HUES64 (cell line): ENCODE measurements around the gene BEST1.
"Not testable (repeated sequence)": the region's sequence is repeated elsewhere in the genome, so short reads cannot be mapped to it uniquely, and the experiment has no call there.

ENCODE experiments used
- H3K27ac ChIP-seq: 2 replicates; pipeline ENCODE4 v1.7.0; 2013; ENCODE audit warnings: low read depth, low read length, inconsistent platforms
- H3K27me3 ChIP-seq: 2 replicates; pipeline ENCODE4 v1.6.1; 2013; ENCODE audit warnings: mild to moderate bottlenecking, low read length; ENCODE audit not compliant: insufficient read depth
- H3K36me3 ChIP-seq: 2 replicates; pipeline ENCODE4 v1.6.1; 2013; ENCODE audit warnings: mild to moderate bottlenecking, low read length; ENCODE audit not compliant: insufficient read depth
- H3K4me1 ChIP-seq: 2 replicates; pipeline ENCODE4 v1.6.1; 2013; ENCODE audit warnings: mild to moderate bottlenecking, low read length, moderate library complexity; ENCODE audit not compliant: insufficient read depth
- H3K4me3 ChIP-seq: 2 replicates; pipeline ENCODE4 v1.5.1; 2013; ENCODE audit warnings: mild to moderate bottlenecking, low read length, moderate library complexity
- H3K9ac ChIP-seq: 2 replicates; pipeline ENCODE4 v1.6.1; 2013; ENCODE audit warnings: mild to moderate bottlenecking, low read depth, low read length
- H3K9me3 ChIP-seq: 2 replicates; pipeline ENCODE4 v1.6.1; 2013; ENCODE audit warnings: low read depth, low read length; ENCODE audit not compliant: insufficient read depth
- WGBS: fragments of 150-250, 120-280 bp; methylation state at CpG from one replicate; pipeline ENCODE4 v1.1.7; 2013; ENCODE audit warnings: missing lambda C conversion rate; 5-methylcytosine and 5-hydroxymethylcytosine counted together

Gene BEST1

GRCh38 chr11:61951484-61952135, 1.5 kb downstream of the BEST1 start:
- Histone ChIP-seq H3K36me3 (no peaks in the 10 kb centered on the region), H3K27ac (no peak overlapping the region), H3K27me3 (peaks cover 30% of the 10 kb centered on the region), H3K4me1 (peaks cover 7% of the 10 kb centered on the region), H3K4me3 (no peak overlapping the region), H3K9ac (no peak overlapping the region), H3K9me3 (no peaks in the 10 kb centered on the region)
- WGBS: 94% methylated on average over 11 of the region's 11 CpGs

DNA sequence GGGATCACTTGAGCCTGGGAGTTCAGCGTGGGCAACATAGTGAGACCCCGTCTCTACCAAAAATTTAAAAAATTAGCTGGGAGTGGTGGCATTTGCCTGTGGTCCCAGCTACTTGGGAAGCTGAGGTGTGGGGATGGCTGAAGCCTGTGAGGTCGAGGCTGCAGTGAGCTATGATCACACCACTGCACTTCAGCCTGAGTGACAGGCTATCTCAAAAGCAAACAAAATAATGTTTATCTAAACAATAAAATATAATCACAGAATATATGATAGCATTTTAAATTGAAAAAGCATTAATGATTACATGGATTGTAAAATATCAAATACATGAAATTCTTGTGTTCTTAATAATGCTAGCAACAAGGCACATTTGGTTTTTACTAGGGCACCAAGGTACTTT, 2.7 kb downstream of the BEST1 start:
- H3K27ac ChIP-seq: no peak overlapping the region
- no peak overlapping the region for H3K9ac ChIP-seq
- H3K4me3 ChIP-seq: no peak overlapping the region
- peaks cover 32% of the 10 kb centered on the region for H3K27me3 ChIP-seq
- 92% methylated on average over 3 of the region's 3 CpGs for WGBS
- no peaks in the 10 kb centered on the region for H3K36me3 ChIP-seq
- no peaks in the 10 kb centered on the region for H3K9me3 ChIP-seq
- peaks cover 7% of the 10 kb centered on the region for H3K4me1 ChIP-seq

GRCh38 chr11:61953632-61954031, 3.5 kb downstream of the BEST1 start:
- H3K27me3 ChIP-seq: peaks cover 32% of the 10 kb centered on the region
- not testable (repeated sequence) for H3K4me3 ChIP-seq, H3K27ac ChIP-seq, H3K9ac ChIP-seq, H3K9me3 ChIP-seq, H3K36me3 ChIP-seq, H3K4me1 ChIP-seq
- WGBS: 92% methylated on average over 5 of the region's 5 CpGs

- Histone ChIP-seq H3K4me3 (peak overlapping the region; percentile 46; the same call in 1 of the 2 replicates), H3K27ac (no peak overlapping the region), H3K9ac (no peak overlapping the region), H3K9me3 (no peaks in the 10 kb centered on the region), H3K36me3 (no peaks in the 10 kb centered on the region), H3K4me1 (peaks cover 7% of the 10 kb centered on the region), H3K27me3 (peaks cover 32% of the 10 kb centered on the region)
- 94% methylated on average over 8 of the region's 9 CpGs for WGBS
Measured at GRCh38 chr11:61954106-61954850, 4.1 kb downstream of the BEST1 start.

- WGBS: 14% methylated on average over 21 of the region's 21 CpGs
- H3K4me1 ChIP-seq: peaks cover 4% of the 10 kb centered on the region; the same call in 1 of the 2 replicates
- peak overlapping the region; percentile 46 for H3K4me3 ChIP-seq
- no peak overlapping the region for H3K27ac ChIP-seq
- H3K36me3 ChIP-seq: no peaks in the 10 kb centered on the region
- H3K9ac ChIP-seq: no peak overlapping the region
- no peaks in the 10 kb centered on the region for H3K9me3 ChIP-seq
- H3K27me3 ChIP-seq: peaks cover 32% of the 10 kb centered on the region
Measured at GRCh38 chr11:61954851-61955421, 4.8 kb downstream of the BEST1 start.

DNA sequence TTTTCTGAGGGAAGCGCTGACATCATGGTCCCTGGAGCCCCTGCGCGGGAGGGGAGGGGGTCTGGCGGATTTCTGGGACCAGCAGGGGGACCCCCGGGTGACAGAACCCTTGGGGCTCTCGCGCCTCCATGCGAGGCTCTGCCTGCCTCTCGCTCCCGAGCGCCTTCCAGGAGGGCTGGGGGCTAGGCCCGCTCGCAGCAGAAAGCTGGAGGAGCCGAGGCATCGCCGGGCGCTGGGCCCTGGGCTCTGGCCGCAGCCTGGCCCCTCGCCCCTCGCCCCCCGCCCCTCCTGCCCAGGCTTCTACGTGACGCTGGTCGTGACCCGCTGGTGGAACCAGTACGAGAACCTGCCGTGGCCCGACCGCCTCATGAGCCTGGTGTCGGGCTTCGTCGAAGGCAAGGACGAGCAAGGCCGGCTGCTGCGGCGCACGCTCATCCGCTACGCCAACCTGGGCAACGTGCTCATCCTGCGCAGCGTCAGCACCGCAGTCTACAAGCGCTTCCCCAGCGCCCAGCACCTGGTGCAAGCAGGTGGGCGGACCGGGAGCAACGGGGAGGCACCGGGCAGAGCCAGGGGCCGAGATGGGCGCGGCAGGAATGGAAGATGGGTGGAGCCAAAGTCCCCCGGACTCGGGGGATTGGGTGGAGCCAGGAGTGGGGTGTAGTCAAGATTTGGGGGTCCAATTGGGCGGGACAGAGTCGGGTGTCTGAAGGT, 5.4 kb downstream of the BEST1 start:
- 6% methylated on average over 56 of the region's 56 CpGs for WGBS
- no peak overlapping the region for H3K9ac ChIP-seq
- peaks cover 32% of the 10 kb centered on the region for H3K27me3 ChIP-seq
- peak overlapping the region; percentile 46 for H3K4me3 ChIP-seq
- no peak overlapping the region for H3K27ac ChIP-seq
- H3K9me3 ChIP-seq: no peaks in the 10 kb centered on the region
- H3K36me3 ChIP-seq: no peaks in the 10 kb centered on the region
- peaks cover 4% of the 10 kb centered on the region; the same call in 1 of the 2 replicates for H3K4me1 ChIP-seq

DNA sequence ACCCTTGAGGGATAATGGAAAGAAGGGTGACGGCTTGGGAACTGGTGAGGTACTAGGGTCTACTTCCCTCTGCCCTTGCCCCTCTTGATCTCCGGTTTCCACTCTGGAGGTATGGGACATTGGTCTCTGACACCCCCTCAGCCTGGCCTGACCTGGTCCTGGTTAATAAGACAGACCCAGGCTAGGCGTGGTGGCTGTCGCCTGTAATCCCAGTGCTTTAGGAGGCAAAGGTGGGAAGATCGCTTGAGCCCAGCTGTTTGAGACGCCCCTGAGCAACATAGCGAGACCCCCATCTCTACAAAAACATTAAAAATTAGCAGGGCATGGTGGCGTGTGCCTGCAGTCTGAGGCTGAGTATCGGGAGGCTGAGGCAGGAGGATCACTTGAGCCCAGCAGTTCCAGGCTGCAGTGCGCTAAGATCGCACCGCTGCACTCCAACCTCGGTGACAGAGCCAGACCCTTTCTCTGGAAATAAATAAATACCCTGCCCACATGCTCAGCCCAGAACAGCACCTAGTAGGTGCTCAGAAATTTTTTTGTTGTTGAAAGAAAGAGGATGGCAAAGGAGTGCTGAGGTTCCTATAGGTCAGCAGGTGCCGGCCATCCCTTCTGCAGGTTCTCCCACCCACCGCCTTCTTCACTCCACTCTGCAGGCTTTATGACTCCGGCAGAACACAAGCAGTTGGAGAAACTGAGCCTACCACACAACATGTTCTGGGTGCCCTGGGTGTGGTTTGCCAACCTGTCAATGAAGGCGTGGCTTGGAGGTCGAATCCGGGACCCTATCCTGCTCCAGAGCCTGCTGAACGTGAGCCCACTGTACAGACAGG, 6.3 kb downstream of the BEST1 start:
- no peak overlapping the region for H3K9ac ChIP-seq
- no peak overlapping the region; the same call in 1 of the 2 replicates for H3K4me3 ChIP-seq
- no peaks in the 10 kb centered on the region for H3K36me3 ChIP-seq

DNA sequence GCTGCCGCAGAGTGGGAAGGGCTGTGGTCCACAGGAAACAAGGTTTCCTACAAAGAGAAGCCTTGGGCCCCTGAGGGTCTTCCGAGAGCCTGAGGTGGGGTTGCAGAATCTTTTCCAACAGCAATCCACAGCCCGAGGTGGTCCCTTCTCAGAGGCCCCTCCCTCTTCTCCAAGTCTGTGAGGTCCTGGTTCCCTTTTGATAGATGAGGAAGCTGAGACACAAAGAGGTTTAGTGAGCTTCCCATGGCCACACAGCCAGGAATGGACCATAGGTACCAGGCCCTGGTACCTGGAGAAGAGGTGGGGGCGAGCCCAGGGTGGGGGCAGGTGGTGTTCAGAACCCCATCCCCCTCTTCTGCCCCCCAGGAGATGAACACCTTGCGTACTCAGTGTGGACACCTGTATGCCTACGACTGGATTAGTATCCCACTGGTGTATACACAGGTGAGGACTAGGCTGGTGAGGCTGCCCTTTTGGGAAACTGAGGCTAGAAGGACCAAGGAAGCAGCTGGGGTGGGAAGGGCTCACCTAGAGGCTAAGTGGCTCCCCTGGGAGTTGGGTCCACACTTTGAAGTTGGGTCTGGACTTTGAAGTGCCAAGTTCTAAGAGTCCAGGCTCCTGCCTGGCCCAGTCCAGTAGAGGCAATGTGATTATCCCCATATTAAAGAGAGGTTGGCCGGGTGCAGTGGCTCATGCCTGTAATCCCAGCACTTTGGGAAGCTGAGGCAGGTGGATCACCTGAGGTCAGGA, 7.0 kb downstream of the BEST1 start:
- WGBS: 90% methylated on average over 7 of the region's 7 CpGs
- peaks cover 32% of the 10 kb centered on the region for H3K27me3 ChIP-seq

More for the DNA sequence above, 6.3 kb downstream of the BEST1 start:
- Histone ChIP-seq H3K27ac (no peak overlapping the region), H3K27me3 (peaks cover 32% of the 10 kb centered on the region), H3K4me1 (peaks cover 4% of the 10 kb centered on the region; the same call in 1 of the 2 replicates), H3K9me3 (no peaks in the 10 kb centered on the region)
- 86% methylated on average over 20 of the region's 20 CpGs for WGBS

DNA sequence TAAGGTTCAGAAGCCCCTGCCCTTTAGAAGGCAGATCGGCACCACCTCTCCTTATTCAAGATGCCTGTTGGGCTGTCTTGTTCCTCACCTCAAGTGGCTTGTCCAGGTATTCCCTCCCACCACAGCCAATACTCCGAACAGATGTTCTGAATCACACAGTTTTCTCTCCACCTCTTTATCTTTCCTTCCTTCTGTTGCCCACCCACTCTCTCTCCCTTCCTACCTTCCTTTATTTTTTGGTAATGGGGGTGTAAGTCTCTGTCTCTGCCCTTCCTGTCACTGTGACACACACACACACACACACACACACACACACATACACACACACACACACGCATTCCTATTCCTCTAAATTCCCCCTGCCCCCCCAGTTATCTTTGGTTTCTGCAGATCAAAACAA, 8.4 kb downstream of the BEST1 start:
- Histone ChIP-seq H3K9me3 (no peaks in the 10 kb centered on the region), H3K9ac (no peak overlapping the region), H3K4me3 (no peak overlapping the region), H3K36me3 (peaks cover 7% of the 10 kb centered on the region), H3K27ac (no peak overlapping the region), H3K27me3 (peaks cover 32% of the 10 kb centered on the region), H3K4me1 (peaks cover 4% of the 10 kb centered on the region; the same call in 1 of the 2 replicates)
- 78% methylated on average over 3 of the region's 3 CpGs for WGBS

More for the DNA sequence above, 7.0 kb downstream of the BEST1 start:
- no peak overlapping the region for H3K4me3 ChIP-seq
- H3K36me3 ChIP-seq: no peaks in the 10 kb centered on the region
- peaks cover 4% of the 10 kb centered on the region; the same call in 1 of the 2 replicates for H3K4me1 ChIP-seq
- no peak overlapping the region for H3K27ac ChIP-seq
- H3K9ac ChIP-seq: no peak overlapping the region
- H3K9me3 ChIP-seq: no peaks in the 10 kb centered on the region

GRCh38 chr11:61959114-61959513, 9.0 kb downstream of the BEST1 start:
- Histone ChIP-seq H3K4me3 (no peak overlapping the region), H3K9me3 (no peaks in the 10 kb centered on the region), H3K27ac (no peak overlapping the region), H3K4me1 (peaks cover 4% of the 10 kb centered on the region; the same call in 1 of the 2 replicates), H3K36me3 (peaks cover 13% of the 10 kb centered on the region), H3K27me3 (peaks cover 27% of the 10 kb centered on the region), H3K9ac (no peak overlapping the region)
- 62% methylated on average over 2 of the region's 2 CpGs for WGBS
